ENCODE data around the gene SIK2.

- TF ChIP-seq POLR2AphosphoS5 (IDR thresholded peaks at IDR 0.05; ENCODE audit: low read depth, low read length), result no peak
- TF ChIP-seq SIN3A (IDR thresholded peaks at IDR 0.05; ENCODE audit: borderline replicate concordance, insufficient read depth, low read length), result no peak
These were observed 19.4 kb upstream of the SIK2 start for GRCh38 chr11:111582881-111583280.

Measured in PFSK-1 (cell line).